Prostate gland (tissue), 2 donors: ENCODE measurements around the gene CYB5B. TPM values are rescaled to one million over a fixed set of nuclear protein-coding genes. Genes with fewer than 3 reads are reported as not detected.

Source experiments
- DNase-seq: peaks from one replicate; pipeline ENCODE4 v3.0.0-alpha.2; 2019; ENCODE audit warnings: low spot score
- H3K27ac ChIP-seq, 2 donors: fragments of 200-600 bp; sonication (generic); 2 replicates each; pipeline ENCODE4 v1.5.1; 2017 to 2019
- H3K27me3 ChIP-seq: fragments of 200-600 bp; sonication (generic); replicated peaks from 2 replicates; pipeline ENCODE4 v1.5.1; 2019; ENCODE audit not compliant: insufficient read depth
- H3K36me3 ChIP-seq, 2 donors: fragments of 200-600 bp; sonication (generic); 1 replicate in 1 of 2; 2 replicates in 1 of 2; pipeline versions ENCODE4 v1.5.1 to v1.8.1; 2017 to 2019
- H3K4me1 ChIP-seq: fragments of 200-600 bp; sonication (generic); replicated peaks from 2 replicates; pipeline ENCODE4 v1.5.1; 2019
- H3K4me3 ChIP-seq, 2 donors: fragments of 200-600 bp; sonication (generic); 2 replicates each; pipeline ENCODE4 v1.5.1; 2017 to 2019
- H3K9me3 ChIP-seq: fragments of 200-600 bp; sonication (generic); 2 replicates; pipeline ENCODE4 v1.5.1; 2017
- POLR2A ChIP-seq: fragments of 450-650 bp; IDR thresholded peaks from one replicate; pipeline ENCODE4 v1.6.1; 2016; ENCODE audit warnings: antibody characterized with exemption, mild to moderate bottlenecking
- POLR2AphosphoS5 ChIP-seq: sonication (generic); formaldehyde crosslinking; IDR thresholded peaks from one replicate; pipeline ENCODE4 v1.6.1; 2017; ENCODE audit warnings: antibody characterized with exemption
- WGBS: methylation state at CpG from one replicate; pipeline ENCODE4 v1.1.5; 2018; 5-methylcytosine and 5-hydroxymethylcytosine counted together
- intact Hi-C: fragments of 100-400 bp; cut with DNase I; formaldehyde crosslinking; loops from one replicate; pipeline ENCODE4 v1.14.2; 2022
- total RNA-seq, 2 donors: library from RNA; depleted of rRNA; stranded (reverse); fragments of >200 nt; gene quantifications; one replicate each; pipeline ENCODE4 v1.1.0, GENCODE V29; 2016
- TF ChIP-seq, protein P1 (sequence below), 4 experiments: fragments of 200-600 bp in 2 of 4; fragments of 450-650 bp in 2 of 4; sonication (generic) in 2 of 4; IDR thresholded peaks; 1 replicate in 3 of 4; 2 replicates in 1 of 4; pipeline ENCODE4 v1.5.1; 2016 to 2019; ENCODE audit warnings: antibody characterized with exemption in 4 of 4, mild to moderate bottlenecking in 2 of 4, moderate library complexity in 2 of 4

The CYB5B gene
- total RNA-seq, 2 donors from 2014 or later, result 48.8 to 71.3 TPM

DNA sequence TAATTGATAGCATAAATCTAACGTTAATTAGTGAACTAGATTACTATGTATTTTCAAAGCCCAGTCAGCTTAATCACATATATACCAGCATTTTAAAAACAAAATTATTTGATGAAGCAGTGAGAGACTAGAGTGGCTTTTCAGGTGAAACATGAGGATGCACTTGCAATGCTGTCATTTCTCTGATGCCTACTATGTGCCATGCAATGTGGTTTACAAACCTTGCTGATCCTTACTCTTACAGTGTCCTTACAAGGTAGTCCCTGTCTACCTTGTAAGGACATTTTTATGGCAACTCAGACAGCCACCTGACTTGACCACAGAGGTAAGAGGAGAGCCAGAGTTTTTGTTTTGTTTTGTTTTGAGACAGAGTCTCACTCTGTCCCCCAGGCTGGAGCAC lies 42.7 kb downstream of the CYB5B start:
- no peak overlapping the region for H3K4me3 ChIP-seq
- H3K9me3 ChIP-seq, result no peaks in the 10 kb centered on the region
- WGBS, result 26% methylated on average over 1 of the region's 1 CpG
- intact Hi-C loops, result no loop called here
- H3K27me3 ChIP-seq, result no peaks in the 10 kb centered on the region
- H3K36me3 ChIP-seq, result no peaks in the 10 kb centered on the region
- peak overlapping the region in 1 of 2 donors; percentile 36 for H3K27ac ChIP-seq
- no peaks in the 10 kb centered on the region for H3K4me1 ChIP-seq
- no peak for DNase-seq
- TF ChIP-seq POLR2AphosphoS5, result no peak

DNA sequence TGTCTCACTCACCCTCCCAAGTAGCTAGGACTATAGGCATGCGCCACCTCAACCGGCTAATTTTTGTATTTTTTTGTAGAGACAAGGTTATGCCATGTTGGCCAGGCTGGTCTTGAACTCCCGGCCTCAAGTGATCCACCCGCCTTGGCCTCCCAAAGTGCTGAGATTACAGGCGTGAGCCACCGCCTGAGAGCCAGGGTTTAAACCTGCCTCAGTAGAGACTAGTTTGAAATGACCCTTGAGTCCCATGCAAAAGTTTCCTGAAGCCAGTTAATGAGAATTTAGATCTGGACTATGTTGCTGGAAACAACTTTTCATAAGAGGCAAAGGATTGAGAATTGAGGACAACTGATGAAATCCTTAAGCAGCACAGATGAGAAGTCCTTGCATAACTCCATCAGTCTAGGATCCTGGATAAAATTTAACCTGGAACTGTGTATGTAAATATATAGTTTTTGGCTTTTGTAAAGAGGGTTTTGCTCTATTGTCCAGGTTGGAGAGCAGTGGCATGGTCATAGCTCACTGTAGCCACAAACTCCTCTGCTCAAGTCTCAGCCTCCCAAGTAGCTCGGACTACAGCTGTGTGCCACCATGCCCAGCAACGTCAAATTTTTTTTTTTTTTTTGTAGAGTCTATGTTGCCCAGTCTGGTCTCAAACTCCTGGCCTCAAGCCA lies 43.2 kb downstream of the CYB5B start:
- intact Hi-C loops, result no loop called here
- no peak for DNase-seq
- no peaks in the 10 kb centered on the region for H3K36me3 ChIP-seq
- H3K9me3 ChIP-seq, result no peaks in the 10 kb centered on the region
- no peak overlapping the region for H3K4me3 ChIP-seq
- 81% methylated on average over 8 of the region's 8 CpGs for WGBS
- TF ChIP-seq POLR2AphosphoS5 (no peak), POLR2A (no peak)
- TF ChIP-seq, protein P1, sequence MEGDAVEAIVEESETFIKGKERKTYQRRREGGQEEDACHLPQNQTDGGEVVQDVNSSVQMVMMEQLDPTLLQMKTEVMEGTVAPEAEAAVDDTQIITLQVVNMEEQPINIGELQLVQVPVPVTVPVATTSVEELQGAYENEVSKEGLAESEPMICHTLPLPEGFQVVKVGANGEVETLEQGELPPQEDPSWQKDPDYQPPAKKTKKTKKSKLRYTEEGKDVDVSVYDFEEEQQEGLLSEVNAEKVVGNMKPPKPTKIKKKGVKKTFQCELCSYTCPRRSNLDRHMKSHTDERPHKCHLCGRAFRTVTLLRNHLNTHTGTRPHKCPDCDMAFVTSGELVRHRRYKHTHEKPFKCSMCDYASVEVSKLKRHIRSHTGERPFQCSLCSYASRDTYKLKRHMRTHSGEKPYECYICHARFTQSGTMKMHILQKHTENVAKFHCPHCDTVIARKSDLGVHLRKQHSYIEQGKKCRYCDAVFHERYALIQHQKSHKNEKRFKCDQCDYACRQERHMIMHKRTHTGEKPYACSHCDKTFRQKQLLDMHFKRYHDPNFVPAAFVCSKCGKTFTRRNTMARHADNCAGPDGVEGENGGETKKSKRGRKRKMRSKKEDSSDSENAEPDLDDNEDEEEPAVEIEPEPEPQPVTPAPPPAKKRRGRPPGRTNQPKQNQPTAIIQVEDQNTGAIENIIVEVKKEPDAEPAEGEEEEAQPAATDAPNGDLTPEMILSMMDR (IDR thresholded peaks at IDR 0.05), result no peak
- no peaks in the 10 kb centered on the region for H3K4me1 ChIP-seq
- H3K27me3 ChIP-seq, result no peaks in the 10 kb centered on the region
- no peak overlapping the region for H3K27ac ChIP-seq

DNA sequence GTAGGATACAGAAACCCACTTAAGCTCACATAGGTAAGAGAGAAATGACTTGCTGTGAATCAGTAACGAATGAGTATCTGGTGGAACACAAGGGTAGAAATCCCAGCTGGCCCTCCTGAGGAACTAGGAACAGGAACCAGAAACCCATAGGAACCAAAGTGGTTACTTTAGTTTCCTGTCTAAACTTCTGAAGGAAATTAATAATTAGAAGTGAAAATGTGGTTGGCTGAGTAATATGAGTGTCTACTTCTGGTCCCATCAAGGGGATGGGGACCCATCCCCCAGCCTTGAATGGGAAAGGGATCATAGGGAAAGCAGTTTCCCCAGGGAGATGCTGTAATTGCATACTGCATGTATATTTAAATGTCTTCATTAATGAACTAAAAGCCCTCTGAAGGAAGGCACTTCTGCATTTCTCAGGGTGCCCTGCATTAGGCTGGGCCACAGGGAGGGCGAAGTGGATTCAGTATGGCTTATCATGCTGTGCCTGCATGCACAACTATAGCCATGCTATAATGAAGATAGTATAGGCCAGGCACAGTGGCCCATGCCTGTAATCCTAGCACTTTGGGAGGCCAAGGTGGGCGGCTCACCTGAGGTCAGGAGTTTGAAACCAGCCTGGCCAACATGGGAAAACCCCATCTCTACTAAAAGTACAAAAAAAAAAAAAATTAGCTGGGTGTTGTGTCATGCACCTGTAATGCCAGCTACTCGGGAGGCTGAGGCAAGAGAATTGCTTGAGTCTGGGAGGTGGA lies 45.6 kb downstream of the CYB5B start:
- no peak overlapping the region for H3K27ac ChIP-seq
- intact Hi-C loops, result no loop called here
- H3K4me3 ChIP-seq, result no peak overlapping the region
- TF ChIP-seq, protein P1 (IDR thresholded peaks at IDR 0.05), result no peak
- TF ChIP-seq POLR2A (no peak), POLR2AphosphoS5 (no peak)
- H3K9me3 ChIP-seq, result no peaks in the 10 kb centered on the region
- WGBS, result 87% methylated on average over 4 of the region's 4 CpGs
- H3K4me1 ChIP-seq, result no peaks in the 10 kb centered on the region
- no peaks in the 10 kb centered on the region for H3K36me3 ChIP-seq
- no peaks in the 10 kb centered on the region for H3K27me3 ChIP-seq
- no peak for DNase-seq

DNA sequence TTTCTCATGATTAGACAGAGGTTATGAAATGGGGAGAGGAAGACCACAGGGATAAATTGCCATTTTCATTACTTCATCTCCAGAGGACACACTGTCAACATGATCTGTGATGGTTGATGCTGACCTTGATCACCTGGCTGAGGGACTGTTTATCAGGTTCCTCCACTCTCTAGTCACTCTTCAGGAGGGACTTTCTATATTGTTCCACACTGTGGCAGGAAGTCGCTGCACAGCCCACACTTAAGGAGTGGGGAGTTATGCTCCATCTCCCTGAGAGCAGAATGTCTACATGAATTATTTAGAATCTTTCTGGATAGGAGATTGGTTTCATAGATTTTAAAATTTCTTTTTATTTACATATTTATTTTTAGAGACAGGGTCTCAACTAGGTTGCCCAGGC lies 46.7 kb downstream of the CYB5B start:
- H3K4me1 ChIP-seq, result no peaks in the 10 kb centered on the region
- no peak overlapping the region for H3K4me3 ChIP-seq
- no peak overlapping the region for H3K27ac ChIP-seq
- TF ChIP-seq POLR2AphosphoS5, result no peak
- TF ChIP-seq, protein P1 (IDR thresholded peaks at IDR 0.05), result no peak
- TF ChIP-seq POLR2A, result no peak
- no peak for DNase-seq
- no peaks in the 10 kb centered on the region for H3K27me3 ChIP-seq
- intact Hi-C loops, result no loop called here
- H3K36me3 ChIP-seq, result no peaks in the 10 kb centered on the region
- WGBS, result 88% methylated on average over 1 of the region's 1 CpG
- H3K9me3 ChIP-seq, result no peaks in the 10 kb centered on the region

DNA sequence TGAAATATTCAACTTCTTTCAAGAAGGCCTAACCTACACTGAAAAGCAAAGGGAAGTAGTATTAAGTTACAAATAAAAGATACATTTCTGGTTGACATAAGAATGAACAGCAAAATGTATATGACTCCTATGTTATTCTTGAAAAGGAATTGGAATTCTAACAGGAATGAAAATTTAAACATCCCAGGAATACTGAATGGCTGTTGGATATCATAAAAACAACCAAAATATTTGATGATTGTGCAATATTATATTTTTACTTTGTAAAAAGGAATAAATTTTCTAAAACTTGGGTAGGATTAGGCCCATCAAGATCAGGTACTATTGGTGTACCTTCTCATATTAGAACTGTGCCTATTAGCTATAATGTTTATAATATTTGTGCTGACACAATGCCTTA lies 50.0 kb downstream of the CYB5B start:
- DNase-seq, result no peak
- no peaks in the 10 kb centered on the region for H3K27me3 ChIP-seq
- no peak overlapping the region for H3K27ac ChIP-seq
- no peaks in the 10 kb centered on the region for H3K36me3 ChIP-seq
- H3K4me3 ChIP-seq, result no peak overlapping the region
- no peak for TF ChIP-seq POLR2A
- TF ChIP-seq POLR2AphosphoS5, result no peak
- TF ChIP-seq, protein P1 (IDR thresholded peaks at IDR 0.05), result no peak
- H3K4me1 ChIP-seq, result no peaks in the 10 kb centered on the region
- intact Hi-C loops, result no loop called here
- no peaks in the 10 kb centered on the region for H3K9me3 ChIP-seq
